A673 (cell line): ENCODE data around the gene DZANK1.

Experiments
- CTCF ChIP-seq: fragments of 300-800, 200-600 bp; sonication (generic); conservative IDR thresholded peaks from 2 replicates; pipeline ENCODE4 v1.5.1; 2017; ENCODE audit warnings: low read depth, mild to moderate bottlenecking, antibody characterized with exemption, low read length, moderate library complexity, mixed read lengths
- EZH2 ChIP-seq: fragments of 200-600 bp; sonication (generic); IDR thresholded peaks from 2 replicates; pipeline ENCODE4 v1.6.1; 2017; ENCODE audit warnings: borderline replicate concordance, low read depth, mild to moderate bottlenecking, mixed read lengths, antibody characterized with exemption, low read length; ENCODE audit not compliant: poor library complexity, severe bottlenecking

GRCh38 chr20:18401305-18401704 is 65.5 kb downstream of the DZANK1 start:
- TF ChIP-seq CTCF (no peak), EZH2 (no peak)
